OCI-LY3 (cell line): Measurements from ENCODE around the gene HERC3.

Source experiments
- EZH2phosphoT487 ChIP-seq: fragments of 200-600 bp; shearing (Covaris generic); IDR thresholded peaks from 2 replicates; pipeline ENCODE4 v1.6.1; 2018; ENCODE audit warnings: antibody characterized with exemption, mixed run types, low read depth
- TF ChIP-seq, protein P1 (sequence below): fragments of 200-600, 300-600 bp; sonication (generic); IDR thresholded peaks from 2 replicates; pipeline ENCODE4 v1.5.1; 2014; ENCODE audit warnings: antibody characterized with exemption, low read length, low read depth

DNA sequence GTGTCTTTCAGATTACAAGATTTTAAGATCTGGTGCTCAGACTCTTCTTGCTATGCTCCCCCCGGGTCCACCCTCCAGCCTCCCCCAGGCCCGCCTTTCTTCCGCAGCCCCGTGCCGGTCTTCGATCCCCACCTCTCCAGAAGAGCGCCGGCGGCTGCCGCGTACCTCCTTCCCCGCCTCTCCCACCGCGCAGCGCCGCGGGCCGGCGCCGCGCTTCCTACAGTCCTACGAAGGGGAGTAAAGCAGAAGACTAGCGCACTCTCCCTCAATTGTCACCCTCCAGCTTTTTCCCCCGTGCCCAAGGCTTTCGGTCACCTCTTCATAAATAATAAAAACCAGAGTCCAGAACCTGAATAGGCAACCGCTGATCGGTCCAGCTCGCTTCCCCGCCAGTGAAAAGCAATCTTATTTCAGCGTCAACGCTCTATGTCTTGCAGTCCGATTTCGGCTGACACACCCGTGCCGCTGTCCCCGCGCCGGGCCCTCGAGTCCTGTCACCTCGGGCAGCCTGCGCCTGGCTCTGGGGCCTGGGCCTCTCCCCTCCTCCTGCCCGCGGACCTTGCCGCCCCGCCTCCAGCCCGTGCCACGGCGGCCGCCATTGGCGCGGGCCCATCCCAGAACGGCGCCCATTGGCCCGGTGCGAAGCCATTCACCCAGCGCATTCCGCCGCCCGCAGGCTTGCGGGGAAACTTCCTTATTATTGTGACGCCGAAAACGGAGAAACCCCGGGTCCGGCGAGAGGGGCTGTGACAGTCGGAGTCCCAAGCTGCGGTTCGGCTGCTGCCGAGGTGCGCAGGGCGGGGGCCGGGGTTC, at the start of gene HERC3:
- TF ChIP-seq, protein P1, sequence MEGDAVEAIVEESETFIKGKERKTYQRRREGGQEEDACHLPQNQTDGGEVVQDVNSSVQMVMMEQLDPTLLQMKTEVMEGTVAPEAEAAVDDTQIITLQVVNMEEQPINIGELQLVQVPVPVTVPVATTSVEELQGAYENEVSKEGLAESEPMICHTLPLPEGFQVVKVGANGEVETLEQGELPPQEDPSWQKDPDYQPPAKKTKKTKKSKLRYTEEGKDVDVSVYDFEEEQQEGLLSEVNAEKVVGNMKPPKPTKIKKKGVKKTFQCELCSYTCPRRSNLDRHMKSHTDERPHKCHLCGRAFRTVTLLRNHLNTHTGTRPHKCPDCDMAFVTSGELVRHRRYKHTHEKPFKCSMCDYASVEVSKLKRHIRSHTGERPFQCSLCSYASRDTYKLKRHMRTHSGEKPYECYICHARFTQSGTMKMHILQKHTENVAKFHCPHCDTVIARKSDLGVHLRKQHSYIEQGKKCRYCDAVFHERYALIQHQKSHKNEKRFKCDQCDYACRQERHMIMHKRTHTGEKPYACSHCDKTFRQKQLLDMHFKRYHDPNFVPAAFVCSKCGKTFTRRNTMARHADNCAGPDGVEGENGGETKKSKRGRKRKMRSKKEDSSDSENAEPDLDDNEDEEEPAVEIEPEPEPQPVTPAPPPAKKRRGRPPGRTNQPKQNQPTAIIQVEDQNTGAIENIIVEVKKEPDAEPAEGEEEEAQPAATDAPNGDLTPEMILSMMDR, result no peak
- TF ChIP-seq EZH2phosphoT487, result no peak
